ENCODE measurements around the gene NR1D2.

The NR1D2 gene

GRCh38 chr3:23920151-23920655, 24.9 kb upstream of the NR1D2 start:
- no peak for TF ChIP-seq CTCF (IDR thresholded peaks at IDR 0.05; ENCODE audit: extremely low read depth, insufficient read depth, missing control alignments)
- in situ Hi-C loops (cut with MboI; ENCODE audit: low pct_unique_long_range_greater_than_20kb, low sequenced_read_pairs, unreplicated experiment): no loop called here

GRCh38 chr3:23921052-23921511, 24.0 kb upstream of the NR1D2 start:
- DNase-seq (ENCODE audit: low spot score): no peak
- in situ Hi-C loops (cut with MboI; ENCODE audit: low pct_unique_long_range_greater_than_20kb, low sequenced_read_pairs, unreplicated experiment): no loop called here
- TF ChIP-seq CTCF (IDR thresholded peaks at IDR 0.05; ENCODE audit: extremely low read depth, insufficient read depth, missing control alignments): no peak

More at GRCh38 chr3:23920151-23920655, 24.9 kb upstream of the NR1D2 start:
- no peak for DNase-seq (ENCODE audit: low spot score)

GRCh38 chr3:23923786-23924185, 21.3 kb upstream of the NR1D2 start:
- no peak for TF ChIP-seq CTCF (IDR thresholded peaks at IDR 0.05; ENCODE audit: extremely low read depth, insufficient read depth, missing control alignments)
- in situ Hi-C loops (cut with MboI; ENCODE audit: low pct_unique_long_range_greater_than_20kb, low sequenced_read_pairs, unreplicated experiment): no loop called here
- no peak for DNase-seq (ENCODE audit: low spot score)

GRCh38 chr3:23926246-23926645, 18.8 kb upstream of the NR1D2 start:
- DNase-seq (ENCODE audit: low spot score): no peak
- in situ Hi-C loops (cut with MboI; ENCODE audit: low pct_unique_long_range_greater_than_20kb, low sequenced_read_pairs, unreplicated experiment): no loop called here

GRCh38 chr3:23926736-23927135, 18.4 kb upstream of the NR1D2 start:
- DNase-seq (ENCODE audit: low spot score): no peak
- in situ Hi-C loops (cut with MboI; ENCODE audit: low pct_unique_long_range_greater_than_20kb, low sequenced_read_pairs, unreplicated experiment): no loop called here
- no peak for TF ChIP-seq CTCF (IDR thresholded peaks at IDR 0.05; ENCODE audit: extremely low read depth, insufficient read depth, missing control alignments)

More at GRCh38 chr3:23926246-23926645, 18.8 kb upstream of the NR1D2 start:
- TF ChIP-seq CTCF (IDR thresholded peaks at IDR 0.05; ENCODE audit: extremely low read depth, insufficient read depth, missing control alignments): no peak

- in situ Hi-C loops (cut with MboI; ENCODE audit: low pct_unique_long_range_greater_than_20kb, low sequenced_read_pairs, unreplicated experiment): no loop called here
- DNase-seq (ENCODE audit: low spot score): no peak
- TF ChIP-seq CTCF (IDR thresholded peaks at IDR 0.05; ENCODE audit: extremely low read depth, insufficient read depth, missing control alignments): no peak
Measured at GRCh38 chr3:23928524-23928923, 16.6 kb upstream of the NR1D2 start.

Data from GM13977 (cell line).